HG02981 (cell line): ENCODE measurements around the gene VTI1A.

Source experiments
- ATAC-seq: cut with Tn5 transposase; IDR thresholded peaks from one replicate; pipeline ENCODE4 v1.9.1; 2021; ENCODE audit warnings: mild to moderate bottlenecking, moderate library complexity; ENCODE audit not compliant: unreplicated experiment

The VTI1A gene

GRCh38 chr10:112775381-112775780 is 328.4 kb downstream of the VTI1A start:
- ATAC-seq, result no peak

- no peak for ATAC-seq
Measured at GRCh38 chr10:112775892-112776674, 329.1 kb downstream of the VTI1A start.

- no peak for ATAC-seq
Measured at GRCh38 chr10:112778579-112778978, 331.6 kb downstream of the VTI1A start.

GRCh38 chr10:112779025-112779770 is 332.2 kb downstream of the VTI1A start:
- ATAC-seq, result no peak

GRCh38 chr10:112782200-112782907 is 335.3 kb downstream of the VTI1A start:
- ATAC-seq, result no peak

- no peak for ATAC-seq
Measured at GRCh38 chr10:112783351-112784021, 336.5 kb downstream of the VTI1A start.

- ATAC-seq, result no peak
Measured at GRCh38 chr10:112784022-112784461, 337.0 kb downstream of the VTI1A start.

- ATAC-seq, result no peak
Measured at GRCh38 chr10:112785089-112785488, 338.1 kb downstream of the VTI1A start.

- no peak for ATAC-seq
Measured at GRCh38 chr10:112789248-112789647, 342.2 kb downstream of the VTI1A start.

- no peak for ATAC-seq
Measured at GRCh38 chr10:112790030-112790429, 343.0 kb downstream of the VTI1A start.

GRCh38 chr10:112790921-112791320 is 343.9 kb downstream of the VTI1A start:
- no peak for ATAC-seq

- ATAC-seq, result no peak
Measured at GRCh38 chr10:112791447-112791846, 344.4 kb downstream of the VTI1A start.

GRCh38 chr10:112792487-112793201 is 345.6 kb downstream of the VTI1A start:
- no peak for ATAC-seq

GRCh38 chr10:112793202-112793921 is 346.3 kb downstream of the VTI1A start:
- no peak for ATAC-seq

GRCh38 chr10:112794201-112794600 is 347.2 kb downstream of the VTI1A start:
- ATAC-seq, result no peak

GRCh38 chr10:112795067-112795466 is 348.1 kb downstream of the VTI1A start:
- ATAC-seq, result no peak

GRCh38 chr10:112797197-112797596 is 350.2 kb downstream of the VTI1A start:
- ATAC-seq, result no peak

- no peak for ATAC-seq
Measured at GRCh38 chr10:112797855-112798254, 350.8 kb downstream of the VTI1A start.

- ATAC-seq, result no peak
Measured at GRCh38 chr10:112799038-112799437, 352.0 kb downstream of the VTI1A start.
